Activated CD4-positive, alpha-beta T cell treated with anti-CD3 and anti-CD28 coated beads for 48 hours (primary cell): ENCODE results near the gene ACSF3.
A peak's percentile ranks its signal among the peaks of the same experiment; 100 is the strongest.

Source experiments
- DNase-seq: peaks from one replicate; pipeline ENCODE4 v3.0.0-alpha.2; 2020

ACSF3 gene

GRCh38 chr16:89096768-89097391 lies 3.2 kb downstream of the ACSF3 start:
- DNase-seq: peak; percentile 81

GRCh38 chr16:89097392-89097772 lies 3.7 kb downstream of the ACSF3 start:
- DNase-seq: no peak

- DNase-seq: no peak
These were observed 5.2 kb downstream of the ACSF3 start for GRCh38 chr16:89098767-89099430.

GRCh38 chr16:89099905-89100304 lies 6.3 kb downstream of the ACSF3 start:
- peak; percentile 19 for DNase-seq

- DNase-seq: no peak
These were observed 7.1 kb downstream of the ACSF3 start for GRCh38 chr16:89100601-89101302.

GRCh38 chr16:89101303-89102040 lies 7.8 kb downstream of the ACSF3 start:
- no peak for DNase-seq

GRCh38 chr16:89102041-89102471 lies 8.4 kb downstream of the ACSF3 start:
- no peak for DNase-seq

- DNase-seq: no peak
These were observed 8.9 kb downstream of the ACSF3 start for GRCh38 chr16:89102481-89103073.

- no peak for DNase-seq
These were observed 9.5 kb downstream of the ACSF3 start for GRCh38 chr16:89103156-89103555.

GRCh38 chr16:89103781-89104180 lies 10.1 kb downstream of the ACSF3 start:
- DNase-seq: no peak

GRCh38 chr16:89104303-89104702 lies 10.7 kb downstream of the ACSF3 start:
- DNase-seq: no peak

GRCh38 chr16:89104930-89105571 lies 11.4 kb downstream of the ACSF3 start:
- no peak for DNase-seq

- no peak for DNase-seq
These were observed 12.0 kb downstream of the ACSF3 start for GRCh38 chr16:89105599-89106151.

GRCh38 chr16:89106533-89107202 lies 13.0 kb downstream of the ACSF3 start:
- no peak for DNase-seq

GRCh38 chr16:89107203-89107582 lies 13.5 kb downstream of the ACSF3 start:
- DNase-seq: no peak

GRCh38 chr16:89108416-89108815 lies 14.8 kb downstream of the ACSF3 start:
- DNase-seq: no peak

GRCh38 chr16:89110641-89111040 lies 17.0 kb downstream of the ACSF3 start:
- no peak for DNase-seq

- DNase-seq: no peak
These were observed 17.6 kb downstream of the ACSF3 start for GRCh38 chr16:89111263-89111662.

GRCh38 chr16:89112377-89113151 lies 18.9 kb downstream of the ACSF3 start:
- peak; percentile 23 for DNase-seq

- DNase-seq: no peak
These were observed 19.5 kb downstream of the ACSF3 start for GRCh38 chr16:89113152-89113547.

GRCh38 chr16:89113661-89114060 lies 20.0 kb downstream of the ACSF3 start:
- DNase-seq: no peak
